ENCODE data around the gene PRPF18. TPM values are rescaled to one million over a fixed set of nuclear protein-coding genes. Genes with fewer than 3 reads are reported as not detected.
A peak's percentile ranks its signal among the peaks of the same experiment; 100 is the strongest.

The PRPF18 gene
- total RNA-seq, 1 experiment from 2014 or later: 13.4 TPM

DNA sequence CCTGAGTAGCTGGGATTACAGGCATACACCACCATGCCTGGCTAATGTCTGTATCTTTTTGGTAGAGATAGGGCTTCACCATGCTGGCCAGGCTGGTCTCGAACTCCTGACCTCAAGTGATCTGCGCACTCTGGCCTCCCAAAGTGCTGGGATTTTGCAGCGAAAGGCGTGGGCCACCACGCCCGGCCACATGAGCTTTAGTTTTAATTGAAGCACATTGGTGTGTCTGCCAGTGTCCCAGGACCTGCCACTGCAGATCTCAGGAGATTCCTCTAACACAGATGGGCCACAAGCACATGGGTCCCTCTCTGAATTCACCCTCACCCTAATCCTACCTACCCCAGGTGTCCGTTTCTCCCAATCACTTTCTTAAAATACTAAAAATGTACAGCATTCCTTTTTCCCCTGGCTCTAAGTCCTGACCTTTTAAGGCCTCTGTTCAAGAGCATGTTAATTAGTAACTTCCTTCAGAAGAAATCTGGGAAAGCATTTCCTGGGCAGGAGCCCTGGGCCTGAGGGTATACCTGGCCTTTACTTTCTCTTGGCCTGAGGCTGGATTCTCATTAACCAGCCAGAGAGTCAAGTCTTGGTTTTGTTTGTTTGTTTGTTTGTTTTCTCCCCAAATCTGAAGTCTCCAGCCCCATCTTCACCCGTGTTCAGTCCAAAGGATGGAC, 82.6 kb downstream of the PRPF18 start:
- ChIA-PET POLR2A (no interaction called here), CTCF (no interaction called here)
- peaks cover 19% of the 10 kb centered on the region for H3K36me3 Mint-ChIP-seq
- peak overlapping the region; percentile 70 for H3K27ac Mint-ChIP-seq
- H3K27me3 Mint-ChIP-seq (ENCODE audit: low read depth): no peaks in the 10 kb centered on the region
- no peak overlapping the region for H3K4me3 Mint-ChIP-seq
- no peaks in the 10 kb centered on the region for H3K9me3 Mint-ChIP-seq
- peaks cover 39% of the 10 kb centered on the region for H3K4me1 Mint-ChIP-seq
- ATAC-seq (no peak), DNase-seq (ENCODE audit: low spot score) (no peak)
- TF ChIP-seq ZNF219 (CRISPR knock-in tag; IDR thresholded peaks at IDR 0.05; ENCODE audit: borderline replicate concordance) (no peak), ZNF232 (CRISPR knock-in tag; IDR thresholded peaks at IDR 0.05) (no peak), MXD4 (CRISPR knock-in tag; IDR thresholded peaks at IDR 0.05; ENCODE audit: borderline replicate concordance) (no peak), ZNF317 (CRISPR knock-in tag; IDR thresholded peaks at IDR 0.05; ENCODE audit: borderline replicate concordance, low read depth) (no peak), FOXP1 (CRISPR knock-in tag; IDR thresholded peaks at IDR 0.05; ENCODE audit: borderline replicate concordance) (no peak)
- TF ChIP-seq, protein P1, sequence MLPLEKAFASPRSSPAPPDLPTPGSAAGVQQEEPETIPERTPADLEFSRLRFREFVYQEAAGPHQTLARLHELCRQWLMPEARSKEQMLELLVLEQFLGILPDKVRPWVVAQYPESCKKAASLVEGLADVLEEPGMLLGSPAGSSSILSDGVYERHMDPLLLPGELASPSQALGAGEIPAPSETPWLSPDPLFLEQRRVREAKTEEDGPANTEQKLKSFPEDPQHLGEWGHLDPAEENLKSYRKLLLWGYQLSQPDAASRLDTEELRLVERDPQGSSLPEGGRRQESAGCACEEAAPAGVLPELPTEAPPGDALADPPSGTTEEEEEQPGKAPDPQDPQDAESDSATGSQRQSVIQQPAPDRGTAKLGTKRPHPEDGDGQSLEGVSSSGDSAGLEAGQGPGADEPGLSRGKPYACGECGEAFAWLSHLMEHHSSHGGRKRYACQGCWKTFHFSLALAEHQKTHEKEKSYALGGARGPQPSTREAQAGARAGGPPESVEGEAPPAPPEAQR (CRISPR knock-in tag; IDR thresholded peaks at IDR 0.05): no peak

DNA sequence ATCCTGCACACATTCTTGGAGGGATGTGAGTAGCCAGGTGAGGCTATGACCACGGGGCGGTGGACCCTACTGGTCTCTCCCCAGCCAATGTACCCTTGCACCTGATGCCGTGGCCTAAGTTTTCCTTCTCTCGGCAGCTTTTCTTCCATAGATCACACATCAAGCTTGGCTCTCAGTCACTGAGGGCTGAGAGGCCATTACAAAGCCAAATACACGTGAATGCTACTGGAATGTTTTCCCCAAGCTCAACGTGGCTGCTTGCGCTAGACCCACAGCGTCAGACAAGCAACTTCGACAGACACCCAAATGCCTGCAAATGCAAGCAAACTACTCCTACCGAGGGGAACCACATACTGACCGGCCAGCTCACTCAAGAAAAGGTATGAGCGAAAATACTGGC, 83.1 kb downstream of the PRPF18 start:
- no peak for ATAC-seq
- peak overlapping the region; percentile 70 for H3K27ac Mint-ChIP-seq
- CTCF ChIA-PET: no interaction called here

DNA sequence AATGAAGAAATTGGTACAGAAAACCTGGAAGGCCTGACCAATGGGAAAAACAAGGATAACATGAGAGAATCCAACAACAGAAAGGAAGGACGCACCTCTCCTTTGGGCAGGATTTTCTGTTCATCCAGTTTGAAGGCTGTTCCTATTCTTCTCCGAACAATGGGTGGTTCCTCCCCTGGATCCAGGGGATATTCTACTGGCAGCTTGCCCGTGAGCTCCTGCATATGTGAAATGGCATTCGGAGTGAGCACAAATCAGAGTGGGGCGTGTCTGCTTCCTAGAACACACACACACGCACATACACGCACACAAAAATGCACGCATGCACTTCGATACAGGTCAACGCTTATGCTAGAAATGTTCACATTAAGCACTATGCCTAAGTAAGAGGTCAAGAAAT, 83.5 kb downstream of the PRPF18 start:
- peaks cover 43% of the 10 kb centered on the region for H3K4me1 Mint-ChIP-seq
- peaks cover 15% of the 10 kb centered on the region for H3K36me3 Mint-ChIP-seq
- ChIA-PET CTCF (no interaction called here), POLR2A (no interaction called here)
- no peaks in the 10 kb centered on the region for H3K27me3 Mint-ChIP-seq (ENCODE audit: low read depth)
- TF ChIP-seq, protein P2, sequence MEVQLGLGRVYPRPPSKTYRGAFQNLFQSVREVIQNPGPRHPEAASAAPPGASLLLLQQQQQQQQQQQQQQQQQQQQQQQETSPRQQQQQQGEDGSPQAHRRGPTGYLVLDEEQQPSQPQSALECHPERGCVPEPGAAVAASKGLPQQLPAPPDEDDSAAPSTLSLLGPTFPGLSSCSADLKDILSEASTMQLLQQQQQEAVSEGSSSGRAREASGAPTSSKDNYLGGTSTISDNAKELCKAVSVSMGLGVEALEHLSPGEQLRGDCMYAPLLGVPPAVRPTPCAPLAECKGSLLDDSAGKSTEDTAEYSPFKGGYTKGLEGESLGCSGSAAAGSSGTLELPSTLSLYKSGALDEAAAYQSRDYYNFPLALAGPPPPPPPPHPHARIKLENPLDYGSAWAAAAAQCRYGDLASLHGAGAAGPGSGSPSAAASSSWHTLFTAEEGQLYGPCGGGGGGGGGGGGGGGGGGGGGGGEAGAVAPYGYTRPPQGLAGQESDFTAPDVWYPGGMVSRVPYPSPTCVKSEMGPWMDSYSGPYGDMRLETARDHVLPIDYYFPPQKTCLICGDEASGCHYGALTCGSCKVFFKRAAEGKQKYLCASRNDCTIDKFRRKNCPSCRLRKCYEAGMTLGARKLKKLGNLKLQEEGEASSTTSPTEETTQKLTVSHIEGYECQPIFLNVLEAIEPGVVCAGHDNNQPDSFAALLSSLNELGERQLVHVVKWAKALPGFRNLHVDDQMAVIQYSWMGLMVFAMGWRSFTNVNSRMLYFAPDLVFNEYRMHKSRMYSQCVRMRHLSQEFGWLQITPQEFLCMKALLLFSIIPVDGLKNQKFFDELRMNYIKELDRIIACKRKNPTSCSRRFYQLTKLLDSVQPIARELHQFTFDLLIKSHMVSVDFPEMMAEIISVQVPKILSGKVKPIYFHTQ (CRISPR knock-in tag; IDR thresholded peaks at IDR 0.05): no peak
- TF ChIP-seq, protein P3, sequence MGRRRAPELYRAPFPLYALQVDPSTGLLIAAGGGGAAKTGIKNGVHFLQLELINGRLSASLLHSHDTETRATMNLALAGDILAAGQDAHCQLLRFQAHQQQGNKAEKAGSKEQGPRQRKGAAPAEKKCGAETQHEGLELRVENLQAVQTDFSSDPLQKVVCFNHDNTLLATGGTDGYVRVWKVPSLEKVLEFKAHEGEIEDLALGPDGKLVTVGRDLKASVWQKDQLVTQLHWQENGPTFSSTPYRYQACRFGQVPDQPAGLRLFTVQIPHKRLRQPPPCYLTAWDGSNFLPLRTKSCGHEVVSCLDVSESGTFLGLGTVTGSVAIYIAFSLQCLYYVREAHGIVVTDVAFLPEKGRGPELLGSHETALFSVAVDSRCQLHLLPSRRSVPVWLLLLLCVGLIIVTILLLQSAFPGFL (CRISPR knock-in tag; IDR thresholded peaks at IDR 0.05; ENCODE audit: borderline replicate concordance): no peak
- TF ChIP-seq, protein P4, sequence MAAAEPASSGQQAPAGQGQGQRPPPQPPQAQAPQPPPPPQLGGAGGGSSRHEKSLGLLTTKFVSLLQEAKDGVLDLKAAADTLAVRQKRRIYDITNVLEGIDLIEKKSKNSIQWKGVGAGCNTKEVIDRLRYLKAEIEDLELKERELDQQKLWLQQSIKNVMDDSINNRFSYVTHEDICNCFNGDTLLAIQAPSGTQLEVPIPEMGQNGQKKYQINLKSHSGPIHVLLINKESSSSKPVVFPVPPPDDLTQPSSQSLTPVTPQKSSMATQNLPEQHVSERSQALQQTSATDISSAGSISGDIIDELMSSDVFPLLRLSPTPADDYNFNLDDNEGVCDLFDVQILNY (CRISPR knock-in tag; IDR thresholded peaks at IDR 0.05): no peak
- ATAC-seq: no peak
- H3K9me3 Mint-ChIP-seq: no peaks in the 10 kb centered on the region
- H3K27ac Mint-ChIP-seq: peak overlapping the region; percentile 70; the same call in 1 of the 2 replicates
- no peak for DNase-seq (ENCODE audit: low spot score)
- H3K4me3 Mint-ChIP-seq: no peak overlapping the region

More for the DNA sequence above, 83.1 kb downstream of the PRPF18 start:
- no peak overlapping the region for H3K4me3 Mint-ChIP-seq
- no peak for DNase-seq (ENCODE audit: low spot score)
- H3K36me3 Mint-ChIP-seq: peaks cover 19% of the 10 kb centered on the region
- peaks cover 41% of the 10 kb centered on the region for H3K4me1 Mint-ChIP-seq
- no peaks in the 10 kb centered on the region for H3K9me3 Mint-ChIP-seq
- no peak for TF ChIP-seq IRF2 (CRISPR knock-in tag; IDR thresholded peaks at IDR 0.05; ENCODE audit: borderline replicate concordance, low read depth)
- no peak for TF ChIP-seq MXD4 (CRISPR knock-in tag; IDR thresholded peaks at IDR 0.05; ENCODE audit: borderline replicate concordance)
- TF ChIP-seq, protein P5, sequence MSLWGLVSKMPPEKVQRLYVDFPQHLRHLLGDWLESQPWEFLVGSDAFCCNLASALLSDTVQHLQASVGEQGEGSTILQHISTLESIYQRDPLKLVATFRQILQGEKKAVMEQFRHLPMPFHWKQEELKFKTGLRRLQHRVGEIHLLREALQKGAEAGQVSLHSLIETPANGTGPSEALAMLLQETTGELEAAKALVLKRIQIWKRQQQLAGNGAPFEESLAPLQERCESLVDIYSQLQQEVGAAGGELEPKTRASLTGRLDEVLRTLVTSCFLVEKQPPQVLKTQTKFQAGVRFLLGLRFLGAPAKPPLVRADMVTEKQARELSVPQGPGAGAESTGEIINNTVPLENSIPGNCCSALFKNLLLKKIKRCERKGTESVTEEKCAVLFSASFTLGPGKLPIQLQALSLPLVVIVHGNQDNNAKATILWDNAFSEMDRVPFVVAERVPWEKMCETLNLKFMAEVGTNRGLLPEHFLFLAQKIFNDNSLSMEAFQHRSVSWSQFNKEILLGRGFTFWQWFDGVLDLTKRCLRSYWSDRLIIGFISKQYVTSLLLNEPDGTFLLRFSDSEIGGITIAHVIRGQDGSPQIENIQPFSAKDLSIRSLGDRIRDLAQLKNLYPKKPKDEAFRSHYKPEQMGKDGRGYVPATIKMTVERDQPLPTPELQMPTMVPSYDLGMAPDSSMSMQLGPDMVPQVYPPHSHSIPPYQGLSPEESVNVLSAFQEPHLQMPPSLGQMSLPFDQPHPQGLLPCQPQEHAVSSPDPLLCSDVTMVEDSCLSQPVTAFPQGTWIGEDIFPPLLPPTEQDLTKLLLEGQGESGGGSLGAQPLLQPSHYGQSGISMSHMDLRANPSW (CRISPR knock-in tag; conservative IDR thresholded peaks at IDR 0.05; ENCODE audit: low read depth): no peak
- no peak for TF ChIP-seq CREM (CRISPR knock-in tag; IDR thresholded peaks at IDR 0.05)
- no peak for TF ChIP-seq CBFB (CRISPR knock-in tag; IDR thresholded peaks at IDR 0.05; ENCODE audit: low read depth)
- TF ChIP-seq, protein P6, sequence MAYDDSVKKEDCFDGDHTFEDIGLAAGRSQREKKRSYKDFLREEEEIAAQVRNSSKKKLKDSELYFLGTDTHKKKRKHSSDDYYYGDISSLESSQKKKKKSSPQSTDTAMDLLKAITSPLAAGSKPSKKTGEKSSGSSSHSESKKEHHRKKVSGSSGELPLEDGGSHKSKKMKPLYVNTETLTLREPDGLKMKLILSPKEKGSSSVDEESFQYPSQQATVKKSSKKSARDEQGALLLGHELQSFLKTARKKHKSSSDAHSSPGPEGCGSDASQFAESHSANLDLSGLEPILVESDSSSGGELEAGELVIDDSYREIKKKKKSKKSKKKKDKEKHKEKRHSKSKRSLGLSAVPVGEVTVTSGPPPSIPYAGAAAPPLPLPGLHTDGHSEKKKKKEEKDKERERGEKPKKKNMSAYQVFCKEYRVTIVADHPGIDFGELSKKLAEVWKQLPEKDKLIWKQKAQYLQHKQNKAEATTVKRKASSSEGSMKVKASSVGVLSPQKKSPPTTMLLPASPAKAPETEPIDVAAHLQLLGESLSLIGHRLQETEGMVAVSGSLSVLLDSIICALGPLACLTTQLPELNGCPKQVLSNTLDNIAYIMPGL (CRISPR knock-in tag; IDR thresholded peaks at IDR 0.05): no peak
- POLR2A ChIA-PET: no interaction called here
- no peaks in the 10 kb centered on the region for H3K27me3 Mint-ChIP-seq (ENCODE audit: low read depth)
